ENCODE data around the gene EPB41L2.
A peak's percentile ranks its signal among the peaks of the same experiment; 100 is the strongest.
"Not testable (repeated sequence)": the region's sequence is repeated elsewhere in the genome, so short reads cannot be mapped to it uniquely, and the experiment has no call there.

The EPB41L2 gene

GRCh38 chr6:130837067-130837466 is 226.0 kb downstream of the EPB41L2 start:
- DNase-seq (ENCODE audit: low spot score) = no peak

DNA sequence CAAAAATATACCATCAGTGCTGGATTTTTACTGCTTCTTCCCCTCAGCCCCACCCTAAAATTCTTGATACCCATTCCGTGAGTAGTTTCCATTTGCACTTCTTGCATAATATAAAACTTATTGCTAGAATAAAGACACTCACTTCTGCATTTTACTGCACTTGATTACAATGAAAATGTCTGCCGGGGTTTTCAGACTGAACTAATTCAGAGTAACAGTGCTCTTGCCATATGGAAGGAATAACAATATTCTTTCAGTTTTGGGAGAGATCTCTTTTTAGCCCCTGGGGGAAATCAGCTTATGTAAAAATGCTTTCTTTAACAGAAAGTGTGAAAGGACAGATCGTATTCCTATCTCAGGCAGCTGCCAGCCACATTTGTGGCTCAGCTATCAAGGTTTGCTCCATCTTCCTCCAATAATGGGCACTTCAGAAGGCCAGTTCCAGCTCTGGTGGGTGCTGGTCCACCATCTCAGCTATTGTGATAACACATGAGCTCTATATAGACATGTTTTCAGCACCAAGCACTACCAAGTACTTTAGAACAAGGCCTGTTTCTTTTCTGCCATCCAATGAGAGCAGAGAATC is 226.9 kb downstream of the EPB41L2 start:
- DNase-seq (ENCODE audit: low spot score) = no peak

GRCh38 chr6:130834482-130835251 is 228.4 kb downstream of the EPB41L2 start:
- no peak for DNase-seq (ENCODE audit: low spot score)

- DNase-seq (ENCODE audit: low spot score) = no peak
Measured at GRCh38 chr6:130833569-130833968, 229.5 kb downstream of the EPB41L2 start.

- DNase-seq (ENCODE audit: low spot score) = no peak
Measured at GRCh38 chr6:130831607-130832006, 231.4 kb downstream of the EPB41L2 start.

DNA sequence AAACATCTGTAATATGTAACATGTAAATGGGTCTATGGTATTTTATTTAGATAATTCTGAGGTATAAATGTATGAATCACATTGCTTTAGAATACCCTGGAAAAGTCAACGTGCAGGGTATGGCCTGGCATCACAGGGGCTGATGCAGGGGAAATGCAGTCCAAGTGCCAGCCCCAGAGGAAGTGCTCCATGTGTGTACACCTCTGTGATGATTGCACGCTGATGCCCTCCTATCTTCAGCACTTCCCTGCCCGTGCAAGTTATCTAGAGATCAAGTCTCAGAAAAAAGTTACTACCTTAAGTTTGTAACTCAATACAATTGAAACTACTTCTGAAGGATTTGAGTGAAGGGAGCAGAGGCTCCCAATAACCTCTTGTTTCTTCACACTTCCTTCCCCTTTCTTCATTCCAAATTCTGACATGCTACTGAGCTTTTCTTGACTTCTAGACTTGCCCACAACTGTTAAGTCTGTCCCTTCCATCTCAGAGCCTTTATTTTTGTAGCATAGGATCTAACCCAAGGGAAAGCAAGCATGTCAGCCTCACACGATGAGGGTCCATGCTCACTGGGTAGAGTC is 233.6 kb downstream of the EPB41L2 start:
- DNase-seq (ENCODE audit: low spot score) = no peak

DNA sequence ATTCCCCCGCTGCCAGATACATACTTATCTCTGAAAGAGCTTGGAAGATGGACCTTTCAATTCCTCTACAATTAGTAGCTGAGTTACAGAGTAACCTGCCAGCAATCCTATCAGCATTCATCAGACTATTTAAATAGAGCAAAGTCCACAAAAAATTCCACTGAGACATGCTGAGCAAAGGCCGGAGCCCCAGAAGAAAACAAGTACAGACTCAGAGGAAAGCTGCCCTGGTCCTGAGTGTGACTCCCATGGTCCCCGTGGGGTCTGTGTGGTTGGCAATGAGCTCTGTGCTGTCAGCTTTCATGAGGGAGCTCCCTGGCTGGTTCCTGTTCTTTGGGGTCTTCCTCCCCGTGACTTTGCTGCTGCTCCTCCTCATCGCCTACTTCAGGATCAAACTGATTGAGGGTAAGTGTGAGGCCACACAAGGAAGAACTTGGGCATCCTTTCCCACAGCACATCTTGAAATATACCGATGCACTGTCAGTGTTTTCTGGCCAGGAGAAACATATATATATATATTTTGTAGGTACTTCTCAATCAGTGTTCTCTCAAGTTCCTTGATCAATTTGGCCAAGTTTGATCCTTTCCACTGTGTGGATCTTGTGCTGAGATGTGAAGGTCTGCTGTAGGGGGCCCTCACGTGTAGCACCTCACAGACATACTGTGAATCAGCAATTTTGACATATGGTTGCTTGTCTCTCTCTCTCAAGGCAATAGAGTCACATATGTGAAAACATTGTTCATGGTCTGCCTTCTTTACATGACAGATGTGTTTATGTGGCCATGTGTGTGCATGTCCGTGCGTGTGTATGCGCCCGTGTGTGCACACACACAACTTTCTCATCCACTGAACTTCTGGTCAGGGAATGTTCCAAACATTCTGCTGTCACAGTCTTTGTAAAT is 235.5 kb downstream of the EPB41L2 start, which contains the start of gene SMLR1:
Gene SMLR1 (plus strand): TSS at position 160 of the 903 bp plus-strand sequence. CDS start 8 bp downstream, at position 168.
- DNase-seq (ENCODE audit: low spot score) = peak; percentile 26

- no peak for DNase-seq (ENCODE audit: low spot score)
Measured at GRCh38 chr6:130826442-130827246, 236.4 kb downstream of the EPB41L2 start.

- DNase-seq (ENCODE audit: low spot score) = no peak
Measured at GRCh38 chr6:130825772-130826441, 237.1 kb downstream of the EPB41L2 start.

GRCh38 chr6:130824978-130825694 is 237.9 kb downstream of the EPB41L2 start:
- DNase-seq (ENCODE audit: low spot score) = no peak

GRCh38 chr6:130822736-130823135 is 240.3 kb downstream of the EPB41L2 start:
- DNase-seq (ENCODE audit: low spot score) = no peak

- DNase-seq (ENCODE audit: low spot score) = no peak
Measured at GRCh38 chr6:130815200-130816071, 247.6 kb downstream of the EPB41L2 start.

GRCh38 chr6:130814506-130814905 is 248.5 kb downstream of the EPB41L2 start:
- no peak for DNase-seq (ENCODE audit: low spot score)

GRCh38 chr6:130811932-130812331 is 251.1 kb downstream of the EPB41L2 start:
- DNase-seq (ENCODE audit: low spot score) = no peak

DNA sequence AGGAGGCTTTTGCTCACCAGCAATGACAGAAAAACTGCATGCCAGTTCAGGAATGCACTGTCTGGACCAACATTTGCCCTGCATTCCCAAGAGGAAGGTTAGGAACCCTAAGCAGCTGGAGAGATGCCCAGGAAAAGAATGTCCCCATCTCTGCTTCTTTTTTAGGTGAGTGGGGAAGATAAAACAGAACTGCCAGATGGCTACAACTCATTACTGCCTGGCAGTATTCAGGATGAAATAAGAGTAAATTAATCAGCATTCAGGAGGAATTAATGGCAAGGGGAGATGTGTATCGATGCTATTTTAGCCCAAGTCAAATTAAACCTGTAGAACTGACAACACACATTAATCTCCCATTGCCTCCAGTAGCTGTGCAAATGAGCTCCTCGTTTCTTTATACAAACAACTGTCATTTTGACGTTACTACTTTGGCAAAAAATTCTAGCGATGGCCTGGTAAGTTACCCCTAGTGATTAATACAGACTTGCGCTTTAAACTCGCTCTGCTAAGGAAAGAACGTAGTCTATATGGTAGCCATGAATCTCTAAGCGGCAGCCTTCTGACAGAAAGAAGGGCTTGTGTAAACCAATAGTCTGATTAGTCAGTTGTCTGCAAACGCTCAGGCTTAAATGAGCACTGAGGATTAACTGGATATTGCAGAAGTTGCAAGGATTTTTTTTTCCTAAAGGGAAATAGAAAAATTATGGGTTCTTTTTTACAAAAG is 252.6 kb downstream of the EPB41L2 start:
- no peak for DNase-seq (ENCODE audit: low spot score)

DNA sequence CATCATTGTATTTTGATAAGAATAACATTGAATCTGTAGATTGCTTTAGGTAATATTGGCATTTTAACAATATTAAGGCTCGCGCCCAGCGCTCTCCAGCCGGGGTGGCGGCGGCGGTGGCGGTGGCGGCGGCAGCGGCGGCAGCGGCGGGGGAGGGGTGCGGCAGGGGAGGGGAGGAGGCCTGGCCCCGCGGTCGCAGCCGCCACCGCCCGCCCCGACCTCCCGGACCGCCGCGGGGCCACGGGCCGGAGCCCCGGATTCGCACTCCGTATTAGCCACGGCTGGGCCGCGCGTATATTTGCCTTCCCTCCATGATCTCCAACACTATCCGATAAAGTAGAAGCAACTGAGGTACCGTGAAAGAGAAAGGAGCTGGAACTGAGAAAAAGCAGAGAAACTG is 261.7 kb downstream of the EPB41L2 start:
- not testable (repeated sequence) for DNase-seq (ENCODE audit: low spot score)

DNA sequence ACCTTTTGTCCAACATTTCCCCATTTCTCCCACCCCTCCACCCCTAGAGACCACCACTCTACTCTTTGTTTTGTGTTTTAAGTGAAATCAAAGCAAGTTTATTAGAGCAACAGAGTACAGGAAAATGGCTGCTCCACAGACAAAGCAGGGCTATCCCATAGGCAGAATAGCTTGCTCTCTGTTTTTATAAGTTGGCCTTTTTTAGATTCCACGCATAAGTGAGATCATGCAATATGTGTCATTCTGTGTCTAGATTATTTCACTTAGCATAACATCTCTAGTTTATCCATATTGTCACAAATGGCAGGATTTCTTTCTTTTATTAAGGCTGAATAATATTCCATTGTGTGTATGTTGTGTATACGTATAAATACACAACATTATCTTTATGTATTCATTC is 266.0 kb downstream of the EPB41L2 start:
- DNase-seq (ENCODE audit: low spot score) = no peak

DNA sequence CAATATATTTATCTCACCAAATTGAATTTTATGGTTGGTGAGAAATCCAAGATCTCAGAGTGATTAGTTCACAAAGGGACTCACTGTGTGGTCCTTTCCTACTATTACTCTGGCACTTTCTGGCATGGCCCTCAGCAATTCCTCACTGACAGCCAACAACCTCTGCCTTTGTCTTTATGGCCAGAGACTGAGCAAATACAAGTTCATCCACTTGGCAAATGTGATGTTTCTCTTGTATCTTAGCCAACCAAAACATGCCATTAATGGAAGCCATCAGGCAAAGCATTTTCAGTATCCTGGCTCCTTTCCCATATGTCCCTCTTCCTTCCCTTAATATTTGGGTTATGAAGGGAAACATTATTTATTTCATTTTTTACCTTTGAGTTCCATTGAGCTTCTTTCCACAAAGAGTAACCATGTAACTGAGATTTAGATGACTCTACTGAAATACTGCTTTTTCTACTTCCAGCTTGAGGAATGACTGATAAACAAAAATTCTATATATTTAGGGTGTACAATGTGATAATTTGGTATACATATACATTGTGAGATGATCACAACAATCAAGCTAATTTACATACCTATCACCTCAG is 266.6 kb downstream of the EPB41L2 start:
- DNase-seq (ENCODE audit: low spot score) = peak; percentile 6

Data from LoVo (cell line).